Psoas muscle (tissue), 8 donors: ENCODE results near the gene MAB21L2. TPM values are rescaled to one million over a fixed set of nuclear protein-coding genes. Genes with fewer than 3 reads are reported as not detected.

ENCODE experiments used
- ATAC-seq, 4 donors: fragments of 200-7000 bp; cut with Tn5 transposase; one replicate each; pipeline ENCODE4 v1.9.1; 2020; ENCODE audit warnings: moderate library complexity in 3 of 4, mild to moderate bottlenecking in 2 of 4
- DNase-seq, 2 donors: peaks; one replicate each; pipeline ENCODE4 v3.0.0-alpha.2; 2020
- H3K27ac ChIP-seq: fragments of 200-600 bp; one replicate; pipeline ENCODE4 v1.8.0; 2022
- H3K27me3 ChIP-seq, 3 donors: fragments of 200-600 bp in 1 of 3; one replicate each; pipeline versions ENCODE4 v1.6.1 to v1.8.0; 2013 to 2022; ENCODE audit warnings: low read length in 2 of 3, mild to moderate bottlenecking in 2 of 3, moderate library complexity in 1 of 3; ENCODE audit not compliant: insufficient read depth in 3 of 3
- H3K36me3 ChIP-seq, 2 donors: fragments of 200-600 bp in 1 of 2; one replicate each; pipeline versions ENCODE4 v1.6.1 to v1.8.0; 2013 to 2022; ENCODE audit warnings: low read depth in 1 of 2, mild to moderate bottlenecking in 1 of 2, moderate library complexity in 1 of 2; ENCODE audit not compliant: insufficient read depth in 1 of 2
- H3K4me1 ChIP-seq: fragments of 200-600 bp; one replicate; pipeline ENCODE4 v1.8.0; 2022
- H3K4me3 ChIP-seq: fragments of 200-600 bp; one replicate; pipeline ENCODE4 v1.8.0; 2022; ENCODE audit warnings: mild to moderate bottlenecking
- H3K9me3 ChIP-seq: fragments of 200-600 bp; one replicate; pipeline ENCODE4 v1.8.0; 2022
- WGBS, 3 donors: extraction: QIAGEN DNeasy Blood & Tissue Kit; methylation state at CpG; one replicate each; pipeline versions ENCODE4 v1.1.6 to v1.1.7; 2013; 5-methylcytosine and 5-hydroxymethylcytosine counted together
- intact Hi-C, 2 donors: fragments of 100-400 bp; cut with DNase I; formaldehyde crosslinking; loops; one replicate each; pipeline versions ENCODE4 v1.11.0 to v1.14.2; 2022
- polyA plus RNA-seq, 3 donors: library from polyadenylated mRNA; stranded (reverse); fragments of 200-250 nt; gene quantifications; one replicate each; pipeline ENCODE4 v1.2.3, GENCODE V29; 2013
- total RNA-seq, 4 donors: library from RNA; stranded (reverse); fragmentation: NEBNext Ultra II Directional in 2 of 4; extraction: Animal tissue kit (Norgen Biotek cat#: 25700) in 2 of 4; gene quantifications; one replicate each; pipeline versions ENCODE4 v1.2.1 to v1.2.4, GENCODE V29; 2021 to 2023
- TF ChIP-seq, protein P1 (sequence below): fragments of 200-600 bp; IDR thresholded peaks from one replicate; pipeline ENCODE4 v1.8.0; 2022; ENCODE audit warnings: antibody characterized with exemption
- donor health status: healthy with polysubstance abuse.
- donor health status: DM: no; HTN: no; CAD: no; lungs with moderate emphysema.
- donor health status: Bipolar disorder and iron deficiency.
- donor health status: healthy.
- donor health status: DM: yes; HTN: yes; CAD: no.
- donor health status: DM: no; HTN: no; CAD: no.
- donor health status: DM: no; HTN: no; CAD: no.
- donor health status: DM: yes; HTN: yes; CAD: no.

MAB21L2 gene
- total and polyA plus RNA-seq, 7 donors = 0.01 to 0.03 TPM; not detected in 5

DNA sequence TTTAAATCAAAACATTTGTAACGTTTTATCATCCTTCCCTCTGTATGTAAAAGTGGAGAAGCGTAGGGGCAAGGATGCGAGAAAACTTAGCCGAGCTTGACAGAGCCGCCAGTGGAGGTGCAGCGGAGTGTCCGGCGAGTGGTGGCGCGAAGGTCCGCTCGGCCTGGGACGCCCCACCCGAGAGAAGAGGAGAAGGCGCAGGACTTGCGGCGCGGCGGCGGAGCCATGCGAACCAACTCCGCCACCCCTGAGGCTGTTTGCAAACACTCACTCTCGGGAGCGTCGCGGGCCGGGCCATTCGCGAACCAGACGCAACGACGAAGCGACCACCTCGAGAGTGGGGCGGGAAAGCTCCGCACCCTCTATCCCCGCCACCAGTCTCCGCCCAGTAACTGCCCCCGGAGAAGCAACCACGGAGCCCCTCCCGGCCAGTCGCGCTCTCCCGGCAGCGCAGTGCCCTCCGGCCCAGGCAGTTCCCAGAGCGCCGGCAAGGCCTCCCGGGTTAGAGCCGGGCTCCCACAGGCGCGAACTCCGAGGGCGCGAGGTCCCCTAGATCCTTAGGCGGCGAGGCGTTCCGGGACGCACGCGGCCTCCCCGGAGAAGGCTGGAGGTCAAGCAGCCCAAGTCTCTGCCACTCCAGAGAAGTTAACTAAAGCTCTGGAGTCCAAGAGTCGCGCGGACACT lies 2.3 kb upstream of the MAB21L2 start:
- Histone ChIP-seq H3K36me3 (no peaks in the 10 kb centered on the region), H3K9me3 (no peaks in the 10 kb centered on the region), H3K4me1 (no peaks in the 10 kb centered on the region), H3K4me3 (peak overlapping the region; percentile 57), H3K27ac (no peak overlapping the region), H3K27me3 (no peaks in the 10 kb centered on the region)
- ATAC-seq = peak in 3 of 4 donors; percentile 64 to 76 (median 67)
- intact Hi-C loops = no loop called here
- peak; percentile 18 to 53 for DNase-seq
- WGBS, 3 donors = 26 to 38% (median 36%) methylated on average over 66 of the region's 66 CpGs
- TF ChIP-seq, protein P1, sequence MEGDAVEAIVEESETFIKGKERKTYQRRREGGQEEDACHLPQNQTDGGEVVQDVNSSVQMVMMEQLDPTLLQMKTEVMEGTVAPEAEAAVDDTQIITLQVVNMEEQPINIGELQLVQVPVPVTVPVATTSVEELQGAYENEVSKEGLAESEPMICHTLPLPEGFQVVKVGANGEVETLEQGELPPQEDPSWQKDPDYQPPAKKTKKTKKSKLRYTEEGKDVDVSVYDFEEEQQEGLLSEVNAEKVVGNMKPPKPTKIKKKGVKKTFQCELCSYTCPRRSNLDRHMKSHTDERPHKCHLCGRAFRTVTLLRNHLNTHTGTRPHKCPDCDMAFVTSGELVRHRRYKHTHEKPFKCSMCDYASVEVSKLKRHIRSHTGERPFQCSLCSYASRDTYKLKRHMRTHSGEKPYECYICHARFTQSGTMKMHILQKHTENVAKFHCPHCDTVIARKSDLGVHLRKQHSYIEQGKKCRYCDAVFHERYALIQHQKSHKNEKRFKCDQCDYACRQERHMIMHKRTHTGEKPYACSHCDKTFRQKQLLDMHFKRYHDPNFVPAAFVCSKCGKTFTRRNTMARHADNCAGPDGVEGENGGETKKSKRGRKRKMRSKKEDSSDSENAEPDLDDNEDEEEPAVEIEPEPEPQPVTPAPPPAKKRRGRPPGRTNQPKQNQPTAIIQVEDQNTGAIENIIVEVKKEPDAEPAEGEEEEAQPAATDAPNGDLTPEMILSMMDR = no peak

DNA sequence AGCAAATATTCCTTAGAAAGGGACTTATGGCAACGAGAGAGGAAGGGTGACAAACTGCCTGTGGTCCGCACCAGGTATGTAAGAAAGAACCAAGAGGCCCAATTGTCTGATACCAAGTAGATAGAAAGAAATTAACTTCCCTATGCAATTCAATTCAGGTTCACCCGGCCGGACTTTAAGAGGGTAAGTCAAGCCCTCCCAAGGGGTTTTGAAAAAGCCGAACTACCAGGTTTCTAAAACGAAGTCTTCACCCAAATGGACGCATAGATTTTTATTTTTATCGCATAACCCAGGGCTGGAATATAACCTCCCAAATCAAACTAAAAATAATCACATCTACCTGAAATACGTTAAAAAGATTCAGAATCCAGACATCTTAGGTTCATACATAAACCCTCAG lies 1.6 kb upstream of the MAB21L2 start:
- no peaks in the 10 kb centered on the region for H3K4me1 ChIP-seq
- ATAC-seq = no peak
- no peaks in the 10 kb centered on the region for H3K36me3 ChIP-seq
- H3K27ac ChIP-seq = no peak overlapping the region
- H3K9me3 ChIP-seq = no peaks in the 10 kb centered on the region
- peak overlapping the region; percentile 57 for H3K4me3 ChIP-seq
- TF ChIP-seq, protein P1 = no peak
- no peak for DNase-seq
- 81 to 93% (median 92%) methylated on average over 9 of the region's 9 CpGs for WGBS, 3 donors
- intact Hi-C loops = no loop called here
- no peaks in the 10 kb centered on the region for H3K27me3 ChIP-seq

DNA sequence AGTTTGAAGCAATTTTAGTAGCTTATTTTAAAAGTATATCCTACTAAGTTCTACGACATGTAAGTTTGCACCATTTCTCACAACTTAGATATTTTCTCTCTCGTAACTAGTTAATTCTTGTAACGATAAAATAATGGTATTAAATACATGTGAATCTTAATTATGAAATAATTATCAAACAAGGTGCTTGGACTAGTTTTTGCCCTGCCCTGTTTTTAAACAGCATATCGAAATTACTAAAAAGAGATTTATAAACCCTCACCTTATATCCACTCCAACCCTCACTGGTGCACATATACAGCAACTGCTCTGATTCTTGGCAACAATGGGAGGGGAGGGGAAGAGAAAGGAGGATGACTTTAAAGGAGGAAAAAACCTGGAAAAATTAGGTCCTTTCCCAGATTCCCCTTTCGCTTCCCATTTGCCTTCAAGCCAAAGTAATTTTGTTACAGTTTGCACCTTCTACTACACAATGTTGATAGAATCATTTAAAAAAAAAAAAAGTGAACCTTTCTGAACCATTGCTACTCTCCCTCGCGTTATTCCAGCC lies 820 bp upstream of the MAB21L2 start:
- no peak overlapping the region for H3K4me3 ChIP-seq
- TF ChIP-seq, protein P1 = no peak
- H3K27me3 ChIP-seq = no peaks in the 10 kb centered on the region
- no peaks in the 10 kb centered on the region for H3K9me3 ChIP-seq
- ATAC-seq (no peak), DNase-seq (no peak)
- intact Hi-C loops = no loop called here
- H3K36me3 ChIP-seq = no peaks in the 10 kb centered on the region
- H3K27ac ChIP-seq = no peak overlapping the region
- WGBS, 3 donors = 96 to 97% (median 96%) methylated on average over 7 of the region's 7 CpGs
- no peaks in the 10 kb centered on the region for H3K4me1 ChIP-seq

DNA sequence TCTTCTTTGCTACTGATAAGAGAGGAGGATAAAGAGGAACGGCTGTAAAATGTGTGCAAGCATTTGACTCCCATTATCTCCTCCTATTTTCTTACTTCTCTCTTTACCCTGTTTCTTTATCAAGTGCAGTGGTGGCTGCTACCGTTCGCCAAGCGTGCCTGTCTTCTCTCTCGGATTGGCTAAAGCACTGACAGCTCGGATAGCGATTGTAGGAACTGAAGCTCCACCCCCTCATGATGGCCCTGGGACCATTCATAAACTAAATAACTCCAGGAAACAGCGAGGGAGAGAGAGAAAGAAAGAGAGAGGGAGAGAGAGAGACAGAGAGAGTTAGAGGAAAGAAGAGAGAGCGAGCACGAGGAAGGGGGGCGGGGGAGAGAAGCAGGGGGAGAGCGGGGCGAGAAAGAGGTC lies 305 bp upstream of the MAB21L2 start:
- Histone ChIP-seq H3K27me3 (no peaks in the 10 kb centered on the region), H3K9me3 (no peaks in the 10 kb centered on the region), H3K4me3 (no peak overlapping the region), H3K4me1 (no peaks in the 10 kb centered on the region), H3K36me3 (no peaks in the 10 kb centered on the region), H3K27ac (no peak overlapping the region)
- 81 to 93% (median 92%) methylated on average over 13 of the region's 13 CpGs for WGBS, 3 donors
- DNase-seq (no peak), ATAC-seq (no peak)
- TF ChIP-seq, protein P1 = no peak
- intact Hi-C loops = no loop called here
